OCI-LY3 (cell line): Measurements from ENCODE around the gene GNL1.
A peak's percentile ranks its signal among the peaks of the same experiment; 100 is the strongest.
"Not testable (repeated sequence)": the region's sequence is repeated elsewhere in the genome, so short reads cannot be mapped to it uniquely, and the experiment has no call there.

Experiments
- H2AFZ ChIP-seq: fragments of 200-600, 300-600 bp; shearing (Covaris generic); 2 replicates; pipeline ENCODE4 v1.6.0; 2014; ENCODE audit warnings: antibody characterized with exemption, low read depth, low read length
- H3K27ac ChIP-seq: fragments of 200-600, 300-600 bp; sonication (generic); 2 replicates; pipeline ENCODE4 v1.5.1; 2014; ENCODE audit warnings: mild to moderate bottlenecking, low read length, moderate library complexity, mixed read lengths
- H3K27me3 ChIP-seq: fragments of 200-600, 300-600 bp; sonication (generic); 2 replicates; pipeline ENCODE4 v1.6.1; 2014; ENCODE audit warnings: low read depth, low read length, mixed read lengths
- H3K36me3 ChIP-seq: fragments of 200-600, 300-600 bp; sonication (generic); replicated peaks from 2 replicates; pipeline ENCODE3; 2014; ENCODE audit warnings: low read depth, low read length, mixed read lengths
- H3K4me1 ChIP-seq: fragments of 300-600, 200-600 bp; sonication (generic); 2 replicates; pipeline ENCODE4 v1.6.1; 2014; ENCODE audit warnings: low read length, mixed read lengths
- H3K4me2 ChIP-seq: fragments of 200-600, 300-600 bp; sonication (generic); 2 replicates; pipeline ENCODE4 v1.6.1; 2014; ENCODE audit warnings: low read length, mixed read lengths
- H3K4me3 ChIP-seq: fragments of 300-600, 200-600 bp; sonication (generic); 2 replicates; pipeline ENCODE4 v1.5.1; 2014; ENCODE audit warnings: antibody characterized with exemption, mild to moderate bottlenecking, low read length, moderate library complexity
- H3K79me2 ChIP-seq: fragments of 300-600, 200-600 bp; shearing (Covaris generic); 2 replicates; pipeline ENCODE4 v1.6.1; 2014; ENCODE audit warnings: mild to moderate bottlenecking, low read length, mixed read lengths
- H3K9ac ChIP-seq: fragments of 300-600, 200-600 bp; shearing (Covaris generic); 2 replicates; pipeline ENCODE4 v1.6.0; 2014; ENCODE audit warnings: mild to moderate bottlenecking, low read length, moderate library complexity
- H3K9me3 ChIP-seq: fragments of 200-600, 300-600 bp; shearing (Covaris generic); 2 replicates; pipeline ENCODE4 v1.6.1; 2014; ENCODE audit warnings: low read length, mixed read lengths; ENCODE audit not compliant: insufficient read depth
- H4K20me1 ChIP-seq: fragments of 200-600, 300-600 bp; sonication (generic); 2 replicates; pipeline ENCODE4 v1.6.1; 2016; ENCODE audit warnings: low read length, mixed read lengths; ENCODE audit not compliant: insufficient read depth
- EZH2phosphoT487 ChIP-seq: fragments of 200-600 bp; shearing (Covaris generic); IDR thresholded peaks from 2 replicates; pipeline ENCODE4 v1.6.1; 2018; ENCODE audit warnings: antibody characterized with exemption, mixed run types, low read depth
- TF ChIP-seq, protein P1 (sequence below): fragments of 200-600, 300-600 bp; sonication (generic); IDR thresholded peaks from 2 replicates; pipeline ENCODE4 v1.5.1; 2014; ENCODE audit warnings: antibody characterized with exemption, low read length, low read depth

The GNL1 gene

DNA sequence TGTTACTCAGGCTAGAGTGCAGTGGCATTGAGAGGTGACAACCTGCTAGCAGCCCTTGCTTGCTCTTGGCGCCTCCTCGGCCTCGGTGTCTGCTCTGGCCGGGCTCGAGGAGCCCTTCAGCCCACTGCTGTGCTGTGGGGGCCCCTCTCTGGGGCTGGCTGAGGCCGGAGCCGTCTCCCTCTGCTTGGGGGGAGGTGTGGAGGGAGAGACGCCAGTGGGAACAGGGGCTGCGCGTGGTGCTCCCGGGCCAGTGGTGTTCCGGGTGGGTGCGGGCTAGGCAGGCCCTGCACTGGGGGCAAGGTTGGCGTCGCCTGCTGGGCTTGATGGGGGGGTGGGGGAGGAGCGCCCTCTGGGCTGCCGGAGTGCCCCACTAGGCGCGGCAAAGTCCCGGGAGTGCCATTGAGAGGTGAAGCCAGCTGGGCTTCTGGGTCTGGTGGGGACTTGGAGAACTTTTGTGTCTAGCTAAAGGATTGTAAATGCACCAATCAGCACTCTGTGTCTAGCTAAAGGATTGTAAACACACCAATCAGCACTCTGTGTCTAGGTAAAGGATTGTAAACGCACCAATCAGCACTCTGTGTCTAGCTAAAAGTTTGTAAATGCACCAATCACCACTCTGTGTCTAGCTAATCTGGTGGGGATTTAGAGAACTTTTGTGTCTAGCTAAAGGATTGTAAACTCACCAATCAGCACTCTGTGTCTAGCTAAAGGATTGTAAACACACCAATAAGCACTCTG, 38.4 kb downstream of the GNL1 start:
- not testable (repeated sequence) for H3K9me3 ChIP-seq, H3K36me3 ChIP-seq, H3K27me3 ChIP-seq, H4K20me1 ChIP-seq, H3K4me2 ChIP-seq, H3K27ac ChIP-seq, H3K79me2 ChIP-seq, H2AFZ ChIP-seq, H3K4me1 ChIP-seq, H3K9ac ChIP-seq, H3K4me3 ChIP-seq

DNA sequence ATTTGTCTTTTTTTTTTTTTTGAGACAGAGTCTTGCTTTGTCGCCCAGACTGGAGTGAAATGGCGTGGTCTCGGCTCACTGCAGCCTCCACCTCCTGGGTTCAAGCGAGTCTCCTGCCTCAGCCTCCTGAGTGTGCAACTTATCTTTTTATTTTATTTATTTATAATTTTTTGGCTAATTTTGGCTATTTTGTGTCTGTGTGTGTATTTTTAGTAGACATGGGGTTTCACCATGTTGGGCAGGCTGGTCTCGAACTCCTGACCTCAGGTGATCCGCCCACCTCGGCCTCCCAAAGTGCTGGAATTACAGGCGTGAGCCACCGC, 39.6 kb downstream of the GNL1 start:
- H4K20me1 ChIP-seq, H3K79me2 ChIP-seq, H3K36me3 ChIP-seq, H3K4me1 ChIP-seq, H3K9me3 ChIP-seq, H3K27me3 ChIP-seq: not testable (repeated sequence)
- Histone ChIP-seq H2AFZ (peak overlapping the region; percentile 77), H3K9ac (peak overlapping the region; percentile 53; the same call in 1 of the 2 replicates), H3K4me3 (peak overlapping the region; percentile 72), H3K27ac (peak overlapping the region; percentile 65; the same call in 1 of the 2 replicates), H3K4me2 (peak overlapping the region; percentile 70)

DNA sequence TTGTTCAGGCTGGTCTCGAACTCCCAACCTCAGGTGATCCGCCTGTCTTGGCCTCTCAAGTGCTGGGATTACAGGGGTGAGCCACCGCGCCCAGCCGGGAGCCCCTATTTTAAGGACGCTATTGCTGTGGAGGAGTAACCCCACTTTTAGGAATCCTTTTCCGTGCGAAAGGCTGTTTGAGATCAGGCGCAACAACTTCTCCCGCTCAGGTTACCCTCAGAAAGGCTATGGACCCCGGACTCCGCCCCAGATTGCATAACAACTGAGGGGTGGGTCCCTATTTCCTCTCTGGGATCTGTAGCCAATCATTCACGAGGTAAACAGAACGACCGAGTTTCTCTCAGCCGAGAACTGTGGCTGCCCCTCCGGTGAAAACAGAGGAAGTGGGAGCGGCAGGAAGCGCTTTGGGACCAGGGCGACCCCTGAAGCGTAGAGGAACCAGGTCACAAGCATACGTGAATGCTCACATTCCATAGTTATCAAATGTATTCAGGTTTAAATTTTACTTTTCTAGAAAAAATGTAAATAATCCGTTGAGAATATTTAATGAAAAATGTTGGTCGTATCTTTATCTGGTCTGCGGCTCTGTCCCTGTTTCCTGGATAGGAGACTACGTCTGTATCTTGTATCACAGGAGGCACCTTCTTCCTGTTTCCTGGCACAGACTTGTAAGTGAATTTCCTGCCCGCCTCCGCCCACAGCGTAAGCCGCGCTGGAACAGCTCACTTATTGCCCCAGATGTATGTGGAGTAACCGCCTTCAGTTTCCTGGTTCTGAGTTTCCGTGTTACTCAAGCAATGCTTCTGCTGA, 40.1 kb downstream of the GNL1 start:
- H3K4me3 ChIP-seq = peak overlapping the region; percentile 72

DNA sequence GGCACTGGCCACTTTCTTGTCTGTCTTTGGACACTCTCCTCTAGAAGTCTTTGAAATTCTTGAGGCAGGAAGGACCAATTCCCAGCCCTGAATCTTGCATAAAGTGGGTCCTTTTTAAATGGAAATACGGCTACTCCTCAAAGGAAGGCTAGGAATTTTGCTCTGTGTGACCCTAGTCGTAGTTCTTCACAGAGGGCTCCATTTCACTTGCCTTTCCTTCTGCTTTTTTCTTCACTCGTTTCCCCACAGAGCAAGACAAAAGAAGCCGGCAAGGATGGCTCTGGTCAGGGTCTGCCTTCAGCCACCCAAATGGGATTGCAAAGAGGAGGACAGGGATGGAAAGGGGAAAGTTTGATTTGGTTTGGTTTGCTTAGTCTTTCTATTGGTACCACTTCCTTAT, 41.2 kb downstream of the GNL1 start:
- peak overlapping the region; percentile 17; the same call in 1 of the 2 replicates for H3K4me2 ChIP-seq
- H4K20me1 ChIP-seq = no peaks in the 10 kb centered on the region
- no peak overlapping the region for H2AFZ ChIP-seq
- H3K9ac ChIP-seq = no peak overlapping the region
- no peak overlapping the region for H3K27ac ChIP-seq
- no peaks in the 10 kb centered on the region; the same call in 1 of the 2 replicates for H3K4me1 ChIP-seq
- H3K79me2 ChIP-seq = no peaks in the 10 kb centered on the region
- no peak for TF ChIP-seq EZH2phosphoT487
- TF ChIP-seq, protein P1, sequence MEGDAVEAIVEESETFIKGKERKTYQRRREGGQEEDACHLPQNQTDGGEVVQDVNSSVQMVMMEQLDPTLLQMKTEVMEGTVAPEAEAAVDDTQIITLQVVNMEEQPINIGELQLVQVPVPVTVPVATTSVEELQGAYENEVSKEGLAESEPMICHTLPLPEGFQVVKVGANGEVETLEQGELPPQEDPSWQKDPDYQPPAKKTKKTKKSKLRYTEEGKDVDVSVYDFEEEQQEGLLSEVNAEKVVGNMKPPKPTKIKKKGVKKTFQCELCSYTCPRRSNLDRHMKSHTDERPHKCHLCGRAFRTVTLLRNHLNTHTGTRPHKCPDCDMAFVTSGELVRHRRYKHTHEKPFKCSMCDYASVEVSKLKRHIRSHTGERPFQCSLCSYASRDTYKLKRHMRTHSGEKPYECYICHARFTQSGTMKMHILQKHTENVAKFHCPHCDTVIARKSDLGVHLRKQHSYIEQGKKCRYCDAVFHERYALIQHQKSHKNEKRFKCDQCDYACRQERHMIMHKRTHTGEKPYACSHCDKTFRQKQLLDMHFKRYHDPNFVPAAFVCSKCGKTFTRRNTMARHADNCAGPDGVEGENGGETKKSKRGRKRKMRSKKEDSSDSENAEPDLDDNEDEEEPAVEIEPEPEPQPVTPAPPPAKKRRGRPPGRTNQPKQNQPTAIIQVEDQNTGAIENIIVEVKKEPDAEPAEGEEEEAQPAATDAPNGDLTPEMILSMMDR = no peak
- H3K4me3 ChIP-seq = 0 out of 2 replicates have a peak overlapping the region, but pooled peaks have one; percentile 37
- peaks cover 2% of the 10 kb centered on the region; the same call in 1 of the 2 replicates for H3K27me3 ChIP-seq
- no peaks in the 10 kb centered on the region for H3K36me3 ChIP-seq
- H3K9me3 ChIP-seq = no peaks in the 10 kb centered on the region

More for the DNA sequence above, 40.1 kb downstream of the GNL1 start:
- no peaks in the 10 kb centered on the region; the same call in 1 of the 2 replicates for H3K4me1 ChIP-seq
- no peaks in the 10 kb centered on the region for H3K9me3 ChIP-seq
- H2AFZ ChIP-seq = peak overlapping the region; percentile 77
- no peaks in the 10 kb centered on the region for H3K79me2 ChIP-seq
- TF ChIP-seq, protein P1 = no peak
- no peak for TF ChIP-seq EZH2phosphoT487
- peak overlapping the region; percentile 53 for H3K9ac ChIP-seq
- H3K27me3 ChIP-seq = peaks cover 2% of the 10 kb centered on the region; the same call in 1 of the 2 replicates
- peak overlapping the region; percentile 70 for H3K4me2 ChIP-seq
- H4K20me1 ChIP-seq = no peaks in the 10 kb centered on the region
- no peaks in the 10 kb centered on the region for H3K36me3 ChIP-seq
- H3K27ac ChIP-seq = peak overlapping the region; percentile 65

DNA sequence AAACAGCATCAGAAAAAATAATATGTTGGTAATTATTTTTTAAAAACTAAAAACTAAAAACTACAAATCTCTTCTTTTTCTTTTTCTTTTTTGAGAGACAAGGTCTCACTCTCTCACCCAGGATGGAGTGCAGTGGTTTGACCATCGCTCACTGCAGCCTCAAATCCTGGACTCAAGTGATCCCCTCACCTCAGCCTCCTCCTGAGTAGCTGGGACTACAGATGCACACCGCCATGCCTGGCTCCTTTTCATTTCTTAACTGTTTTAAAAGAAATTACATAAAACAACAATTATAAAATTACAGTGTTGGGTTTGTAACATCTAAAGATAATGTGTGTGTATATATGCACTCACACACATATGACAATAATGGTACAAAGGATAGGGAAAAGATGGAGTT, 42.8 kb downstream of the GNL1 start:
- Histone ChIP-seq H3K4me2 (no peak overlapping the region), H3K4me3 (no peak overlapping the region), H3K36me3 (no peaks in the 10 kb centered on the region), H3K4me1 (peaks cover 12% of the 10 kb centered on the region), H3K9me3 (no peaks in the 10 kb centered on the region), H3K27ac (no peak overlapping the region), H4K20me1 (no peaks in the 10 kb centered on the region), H3K79me2 (no peaks in the 10 kb centered on the region), H3K9ac (no peak overlapping the region), H2AFZ (no peak overlapping the region), H3K27me3 (peaks cover 2% of the 10 kb centered on the region; the same call in 1 of the 2 replicates)
- TF ChIP-seq, protein P1 = no peak
